HepG2 (cell line): ENCODE measurements around the gene C1QTNF5. TPM values are rescaled to one million over a fixed set of nuclear protein-coding genes. Genes with fewer than 3 reads are reported as not detected.
"Not testable (repeated sequence)": the region's sequence is repeated elsewhere in the genome, so short reads cannot be mapped to it uniquely, and the experiment has no call there.

Source experiments
- ATAC-seq: fragments of 200-7000 bp; cut with Tn5 transposase; 3 replicates; pipeline ENCODE4 v1.9.1; 2020; ENCODE audit warnings: mild to moderate bottlenecking, moderate library complexity
- BruUV-seq: library from RNA; stranded (reverse); fragments of 400-500 nt; replicated peaks from 2 replicates; lab custom pipeline; 2021; lab: Mats Ljungman, UMichigan
- CTCF ChIA-PET: fragments of 300-600 bp; formaldehyde crosslinking; extraction: SDS; loops from one replicate; lab custom pipeline; 2021; ENCODE audit warnings: low total read pairs, inconsistent platforms, low intra/inter-chr PET ratio; lab: Yijun Ruan, JAX
- POLR2A ChIA-PET: fragments of 350-600 bp; sonication (Branson Sonifier 250); formaldehyde crosslinking; loops from one replicate; lab custom pipeline; 2020; ENCODE audit warnings: antibody characterized with exemption, inconsistent platforms; lab: Yijun Ruan, JAX
- DNase-seq: peaks from one replicate; pipeline ENCODE4 v3.0.0-alpha.2; 2015; ENCODE audit warnings: low spot score
- FAIRE-seq: peaks from 3 replicates; lab custom pipeline; 2011; peaks lifted over from hg19 to GRCh38; lab: Jason Lieb, UNC
- H2AFZ ChIP-seq: one replicate; pipeline ENCODE4 v1.6.1; 2011; ENCODE audit warnings: low read length, inconsistent platforms
- H3K27ac ChIP-seq: fragments of 300-600 bp; 3 replicates; pipeline ENCODE4 v1.8.0; 2011; ENCODE audit warnings: mixed run types, mild to moderate bottlenecking, mixed read lengths, low read length, inconsistent platforms; ENCODE audit not compliant: insufficient read depth; ENCODE audit errors: extremely low read length
- H3K27me3 ChIP-seq, 2 experiments: fragments of 200-600 bp in 1 of 2; 2 replicates in 1 of 2; 3 replicates in 1 of 2; pipeline versions ENCODE4 v1.6.0 to v1.8.0; 2011; ENCODE audit warnings: low read length in 2 of 2, mild to moderate bottlenecking in 2 of 2, moderate library complexity in 2 of 2, inconsistent platforms in 1 of 2; ENCODE audit not compliant: insufficient read depth in 2 of 2, control insufficient read depth in 1 of 2
- H3K36me3 ChIP-seq, 2 experiments: fragments of 200-600 bp in 1 of 2; replicated peaks in 1 of 2; 2 replicates in 1 of 2; 3 replicates in 1 of 2; pipeline versions ENCODE4 v1.5.1 to v1.8.0; 2011; ENCODE audit warnings: low read length in 2 of 2, inconsistent platforms in 1 of 2; ENCODE audit not compliant: insufficient read depth in 2 of 2, control insufficient read depth in 1 of 2
- H3K4me1 ChIP-seq: 2 replicates; pipeline ENCODE4 v1.5.1; 2012; ENCODE audit warnings: low read length, inconsistent platforms; ENCODE audit not compliant: insufficient read depth
- H3K4me2 ChIP-seq: 2 replicates; pipeline ENCODE4 v1.6.0; 2011; ENCODE audit warnings: low read depth, low read length, inconsistent platforms
- H3K4me3 ChIP-seq, 3 experiments: fragments of 200-600 bp in 1 of 3; sonication (generic), shearing (Covaris generic) in 1 of 3; replicated peaks in 1 of 3; 2 replicates each; pipeline ENCODE4 v1.5.1; 2011 to 2016; ENCODE audit warnings: low read length in 3 of 3, inconsistent platforms in 2 of 3, low read depth in 2 of 3, mild to moderate bottlenecking in 2 of 3, control low read depth in 1 of 3, mixed read lengths in 1 of 3; ENCODE audit not compliant: insufficient read depth in 1 of 3
- H3K79me2 ChIP-seq: one replicate; pipeline ENCODE4 v1.6.1; 2011; ENCODE audit warnings: low read length, inconsistent platforms; ENCODE audit not compliant: insufficient read depth
- H3K9ac ChIP-seq: 2 replicates; pipeline ENCODE4 v1.6.0; 2011; ENCODE audit warnings: mild to moderate bottlenecking, low read depth, low read length, inconsistent platforms; ENCODE audit not compliant: insufficient read depth
- H3K9me3 ChIP-seq: 2 replicates; pipeline ENCODE4 v1.5.1; 2012; ENCODE audit warnings: mild to moderate bottlenecking, low read length
- H4K20me1 ChIP-seq: 2 replicates; pipeline ENCODE4 v1.6.0; 2011; ENCODE audit warnings: inconsistent platforms, mild to moderate bottlenecking, low read length, moderate library complexity; ENCODE audit not compliant: insufficient read depth
- MAX ChIP-seq: IDR thresholded peaks from 2 replicates; pipeline ENCODE4 v1.6.1; 2012; ENCODE audit warnings: inconsistent platforms
- TAF15 ChIP-seq: fragments of 200-400 bp; formaldehyde crosslinking; IDR thresholded peaks from one replicate; pipeline ENCODE4 v1.6.1; 2018; ENCODE audit warnings: mild to moderate bottlenecking, low read depth, low read length; ENCODE audit not compliant: poor library complexity, severe bottlenecking
- ZFP41 ChIP-seq: sonication (generic); formaldehyde crosslinking; IDR thresholded peaks from 2 replicates; pipeline ENCODE4 v1.4.0; 2020; ENCODE audit warnings: mild to moderate bottlenecking, missing genetic modification reagents, borderline replicate concordance
- ZNF180 ChIP-seq: sonication (generic); formaldehyde crosslinking; IDR thresholded peaks from 2 replicates; pipeline ENCODE4 v1.4.0; 2020; ENCODE audit warnings: low read depth, missing genetic modification reagents, borderline replicate concordance
- ZNF460 ChIP-seq: sonication (generic); formaldehyde crosslinking; IDR thresholded peaks from 2 replicates; pipeline ENCODE4 v1.5.1; 2020; ENCODE audit warnings: missing genetic modification reagents, mild to moderate bottlenecking, borderline replicate concordance
- WGBS: methylation state at CpG from one replicate; pipeline ENCODE4 v1.1.6; 2017; ENCODE audit warnings: low lambda C conversion rate; 5-methylcytosine and 5-hydroxymethylcytosine counted together
- in situ Hi-C: cut with HindIII; loops from 2 replicates; pipeline ENCODE4 v1.10.0; 2017; ENCODE audit warnings: low pct_unique_long_range_greater_than_20kb; ENCODE audit not compliant: extremely low pct_ligation_motif_present
- intact Hi-C: fragments of 100-400 bp; cut with micrococcal nuclease; formaldehyde crosslinking; loops from one replicate; pipeline ENCODE4 v1.10.0; 2022; ENCODE audit not compliant: unreplicated experiment
- polyA plus RNA-seq, 8 experiments: library from polyadenylated mRNA; depleted of rRNA in 3 of 8; stranded (reverse) in 7 of 8; unstranded in 1 of 8; fragments of >200 nt; fragmentation: Illumina TruSeq in 4 of 8; extraction: Trizol in 4 of 8; gene quantifications; 2 replicates each; pipeline versions ENCODE4 v1.2.1 to v1.2.3, GENCODE V29; 2011 to 2016; ENCODE audit warnings: low read depth in 4 of 8, missing spikeins in 1 of 8, mixed read lengths in 1 of 8; ENCODE audit not compliant: insufficient read depth in 1 of 8
- total RNA-seq, 5 experiments: library from RNA; depleted of rRNA; stranded (reverse); fragments of >200 nt; fragmentation: Illumina TruSeq; extraction: Trizol; gene quantifications; 2 replicates each; pipeline ENCODE4 v1.2.3, GENCODE V29; 2016; ENCODE audit warnings: low read depth in 1 of 5
- TF ChIP-seq, protein P1 (sequence below): sonication (generic); formaldehyde crosslinking; IDR thresholded peaks from 2 replicates; pipeline ENCODE4 v1.5.0; 2020; ENCODE audit warnings: missing genetic modification reagents

C1QTNF5 gene
- total and polyA plus RNA-seq, 2 of the 13 experiments (the other 11 are each of a cell fraction or from before 2014, with no cell fraction given), result 0.86 to 1.2 TPM

DNA sequence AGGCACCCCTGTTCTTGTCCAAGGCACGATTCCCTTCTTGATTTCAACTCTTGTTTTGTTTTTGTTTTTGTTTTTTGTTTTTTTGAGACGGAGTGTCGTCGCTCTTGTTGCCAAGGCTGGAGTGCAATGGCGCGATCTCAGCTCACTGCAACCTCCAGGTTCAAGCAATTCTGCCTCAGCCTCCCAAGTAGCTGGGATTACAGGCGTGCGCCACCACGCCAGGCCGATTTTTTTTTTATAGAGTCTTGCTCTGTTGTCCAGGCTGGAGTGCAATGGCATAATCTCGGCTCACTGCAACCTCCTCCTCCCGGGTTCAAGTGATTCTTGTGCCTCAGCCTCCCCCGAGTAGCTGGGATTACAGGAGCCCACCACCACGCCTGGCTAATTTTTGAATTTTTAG, 41.8 kb upstream of the C1QTNF5 start:
- in situ Hi-C loops, ATAC-seq, H3K9me3 ChIP-seq, H2AFZ ChIP-seq, FAIRE-seq, H3K27me3 ChIP-seq, BruUV-seq, H4K20me1 ChIP-seq, H3K27ac ChIP-seq, H3K36me3 ChIP-seq, intact Hi-C loops, DNase-seq, H3K9ac ChIP-seq: not testable (repeated sequence)
- Histone ChIP-seq H3K79me2 (peaks cover 10% of the 10 kb centered on the region), H3K4me1 (peaks cover 59% of the 10 kb centered on the region), H3K4me3 (peak overlapping the region in 2 of 3 experiments; percentile 47 to 82; a peak in 1 of 6 replicates), H3K4me2 (peak overlapping the region; percentile 98)
- WGBS, result 90% methylated on average over 14 of the region's 14 CpGs
- TF ChIP-seq ZNF460 (CRISPR knock-in tag), result peak; percentile 51; the same call in 1 of the 2 replicates
- ChIA-PET CTCF (interaction anchor here (2.1 kb wide), 1 partner anchor 44 kb away, joined by 13 read pairs; no protein-coding TSS in a partner anchor), POLR2A (interaction anchor here (2.6 kb wide), 1 partner anchor 21 kb away, joined by 12 read pairs; no protein-coding TSS in a partner anchor)

GRCh38 chr11:119382101-119382500, 41.4 kb upstream of the C1QTNF5 start:
- Histone ChIP-seq H3K9me3 (no peaks in the 10 kb centered on the region), H2AFZ (no peak overlapping the region), H3K36me3 (no peaks in the 10 kb centered on the region), H3K79me2 (peaks cover 12% of the 10 kb centered on the region), H3K27ac (peak overlapping the region; percentile 55), H4K20me1 (no peaks in the 10 kb centered on the region), H3K4me3 (peak overlapping the region; percentile 47 to 82 (median 53)), H3K9ac (peak overlapping the region; percentile 72), H3K27me3 (no peaks in the 10 kb centered on the region; a peak in 1 of 5 replicates), H3K4me1 (peaks cover 63% of the 10 kb centered on the region), H3K4me2 (peak overlapping the region; percentile 98)
- POLR2A ChIA-PET, result interaction anchor here (2.6 to 3.6 kb wide), 2 partner anchors 11 to 20 kb away, joined by 12 to 25 read pairs; no protein-coding TSS in a partner anchor
- ATAC-seq (no peak), DNase-seq (no peak), FAIRE-seq (no peak)
- BruUV-seq, result TSS peak; percentile 77
- intact Hi-C loops (no loop called here), in situ Hi-C loops (no loop called here)
- no peak for TF ChIP-seq MAX
- no peak for TF ChIP-seq ZNF180 (CRISPR knock-in tag)
- TF ChIP-seq, protein P1, sequence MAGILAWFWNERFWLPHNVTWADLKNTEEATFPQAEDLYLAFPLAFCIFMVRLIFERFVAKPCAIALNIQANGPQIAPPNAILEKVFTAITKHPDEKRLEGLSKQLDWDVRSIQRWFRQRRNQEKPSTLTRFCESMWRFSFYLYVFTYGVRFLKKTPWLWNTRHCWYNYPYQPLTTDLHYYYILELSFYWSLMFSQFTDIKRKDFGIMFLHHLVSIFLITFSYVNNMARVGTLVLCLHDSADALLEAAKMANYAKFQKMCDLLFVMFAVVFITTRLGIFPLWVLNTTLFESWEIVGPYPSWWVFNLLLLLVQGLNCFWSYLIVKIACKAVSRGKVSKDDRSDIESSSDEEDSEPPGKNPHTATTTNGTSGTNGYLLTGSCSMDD (CRISPR knock-in tag), result no peak
- no peak for TF ChIP-seq TAF15
- TF ChIP-seq ZFP41 (CRISPR knock-in tag), result no peak
- WGBS, result 33% methylated on average over 9 of the region's 9 CpGs
- CTCF ChIA-PET, result interaction anchor here (1.0 to 2.1 kb wide), 2 partner anchors 21 to 44 kb away, joined by 3 to 13 read pairs; no protein-coding TSS in a partner anchor
